ENCODE data around the gene PTGR2. TPM values are rescaled to one million over a fixed set of nuclear protein-coding genes. Genes with fewer than 3 reads are reported as not detected.

The PTGR2 gene
- total RNA-seq, 1 experiment from 2014 or later, result 17.1 TPM

DNA sequence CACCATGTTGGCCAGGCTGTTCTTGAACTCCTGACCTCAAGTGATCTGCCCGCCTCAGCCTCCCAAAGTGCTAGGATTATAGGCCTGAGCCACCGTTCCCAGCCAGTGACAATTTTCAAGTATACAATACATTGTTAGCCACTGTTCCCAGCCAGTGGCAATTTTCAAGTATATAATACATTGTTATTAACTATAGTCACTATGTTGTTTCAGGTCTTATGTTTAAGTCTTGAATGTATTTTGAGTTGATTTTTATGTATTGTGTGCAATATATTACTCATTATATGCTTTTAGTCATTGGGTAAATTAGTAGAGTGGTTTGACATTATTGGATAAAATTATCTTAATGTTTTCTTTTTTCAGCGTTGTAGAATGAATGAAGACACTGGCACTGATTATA, 22.0 kb downstream of the PTGR2 start:
- POLR2A ChIA-PET, result no interaction called here
- Histone ChIP-seq H3K36me3 (ENCODE audit: control insufficient read depth, insufficient read depth, low read length) (no peaks in the 10 kb centered on the region), H3K27ac (ENCODE audit: low read length) (no peak overlapping the region), H3K4me3 (ENCODE audit: low read depth in 2 of 2, low read length in 2 of 2) (no peak overlapping the region), H3K4me1 (ENCODE audit: control insufficient read depth, insufficient read depth, low read length) (no peaks in the 10 kb centered on the region), H3K9me3 (ENCODE audit: control insufficient read depth, insufficient read depth, low read depth, low read length) (no peaks in the 10 kb centered on the region), H3K27me3 (ENCODE audit: control insufficient read depth, insufficient read depth, low read length) (no peaks in the 10 kb centered on the region)
- in situ Hi-C loops (cut with HindIII; ENCODE audit: low pct_unique_long_range_greater_than_20kb, low sequenced_read_pairs), result no loop called here
- TF ChIP-seq SIN3A (IDR thresholded peaks at IDR 0.05; ENCODE audit: borderline replicate concordance, insufficient read depth, low read depth, low read length), result no peak
- TF ChIP-seq, protein P1, sequence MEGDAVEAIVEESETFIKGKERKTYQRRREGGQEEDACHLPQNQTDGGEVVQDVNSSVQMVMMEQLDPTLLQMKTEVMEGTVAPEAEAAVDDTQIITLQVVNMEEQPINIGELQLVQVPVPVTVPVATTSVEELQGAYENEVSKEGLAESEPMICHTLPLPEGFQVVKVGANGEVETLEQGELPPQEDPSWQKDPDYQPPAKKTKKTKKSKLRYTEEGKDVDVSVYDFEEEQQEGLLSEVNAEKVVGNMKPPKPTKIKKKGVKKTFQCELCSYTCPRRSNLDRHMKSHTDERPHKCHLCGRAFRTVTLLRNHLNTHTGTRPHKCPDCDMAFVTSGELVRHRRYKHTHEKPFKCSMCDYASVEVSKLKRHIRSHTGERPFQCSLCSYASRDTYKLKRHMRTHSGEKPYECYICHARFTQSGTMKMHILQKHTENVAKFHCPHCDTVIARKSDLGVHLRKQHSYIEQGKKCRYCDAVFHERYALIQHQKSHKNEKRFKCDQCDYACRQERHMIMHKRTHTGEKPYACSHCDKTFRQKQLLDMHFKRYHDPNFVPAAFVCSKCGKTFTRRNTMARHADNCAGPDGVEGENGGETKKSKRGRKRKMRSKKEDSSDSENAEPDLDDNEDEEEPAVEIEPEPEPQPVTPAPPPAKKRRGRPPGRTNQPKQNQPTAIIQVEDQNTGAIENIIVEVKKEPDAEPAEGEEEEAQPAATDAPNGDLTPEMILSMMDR (IDR thresholded peaks at IDR 0.05), result no peak
- TF ChIP-seq, protein P2, sequence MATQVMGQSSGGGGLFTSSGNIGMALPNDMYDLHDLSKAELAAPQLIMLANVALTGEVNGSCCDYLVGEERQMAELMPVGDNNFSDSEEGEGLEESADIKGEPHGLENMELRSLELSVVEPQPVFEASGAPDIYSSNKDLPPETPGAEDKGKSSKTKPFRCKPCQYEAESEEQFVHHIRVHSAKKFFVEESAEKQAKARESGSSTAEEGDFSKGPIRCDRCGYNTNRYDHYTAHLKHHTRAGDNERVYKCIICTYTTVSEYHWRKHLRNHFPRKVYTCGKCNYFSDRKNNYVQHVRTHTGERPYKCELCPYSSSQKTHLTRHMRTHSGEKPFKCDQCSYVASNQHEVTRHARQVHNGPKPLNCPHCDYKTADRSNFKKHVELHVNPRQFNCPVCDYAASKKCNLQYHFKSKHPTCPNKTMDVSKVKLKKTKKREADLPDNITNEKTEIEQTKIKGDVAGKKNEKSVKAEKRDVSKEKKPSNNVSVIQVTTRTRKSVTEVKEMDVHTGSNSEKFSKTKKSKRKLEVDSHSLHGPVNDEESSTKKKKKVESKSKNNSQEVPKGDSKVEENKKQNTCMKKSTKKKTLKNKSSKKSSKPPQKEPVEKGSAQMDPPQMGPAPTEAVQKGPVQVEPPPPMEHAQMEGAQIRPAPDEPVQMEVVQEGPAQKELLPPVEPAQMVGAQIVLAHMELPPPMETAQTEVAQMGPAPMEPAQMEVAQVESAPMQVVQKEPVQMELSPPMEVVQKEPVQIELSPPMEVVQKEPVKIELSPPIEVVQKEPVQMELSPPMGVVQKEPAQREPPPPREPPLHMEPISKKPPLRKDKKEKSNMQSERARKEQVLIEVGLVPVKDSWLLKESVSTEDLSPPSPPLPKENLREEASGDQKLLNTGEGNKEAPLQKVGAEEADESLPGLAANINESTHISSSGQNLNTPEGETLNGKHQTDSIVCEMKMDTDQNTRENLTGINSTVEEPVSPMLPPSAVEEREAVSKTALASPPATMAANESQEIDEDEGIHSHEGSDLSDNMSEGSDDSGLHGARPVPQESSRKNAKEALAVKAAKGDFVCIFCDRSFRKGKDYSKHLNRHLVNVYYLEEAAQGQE (IDR thresholded peaks at IDR 0.05; ENCODE audit: insufficient read depth in 1 of 2, low read depth in 2 of 2, low read length in 1 of 2), result no peak
- no peak for TF ChIP-seq POLR2AphosphoS5 (IDR thresholded peaks at IDR 0.05; ENCODE audit: low read depth, low read length)
- TF ChIP-seq TCF7L2 (IDR thresholded peaks at IDR 0.05; ENCODE audit: low read depth, low read length), result no peak
- BruUV-seq (replicated peaks), result no TSS peak
- CTCF ChIA-PET, result no interaction called here
- ATAC-seq (no peak), DNase-seq (ENCODE audit: low read depth, low spot score) (no peak)
- intact Hi-C loops (cut with micrococcal nuclease; ENCODE audit: unreplicated experiment), result no loop called here

DNA sequence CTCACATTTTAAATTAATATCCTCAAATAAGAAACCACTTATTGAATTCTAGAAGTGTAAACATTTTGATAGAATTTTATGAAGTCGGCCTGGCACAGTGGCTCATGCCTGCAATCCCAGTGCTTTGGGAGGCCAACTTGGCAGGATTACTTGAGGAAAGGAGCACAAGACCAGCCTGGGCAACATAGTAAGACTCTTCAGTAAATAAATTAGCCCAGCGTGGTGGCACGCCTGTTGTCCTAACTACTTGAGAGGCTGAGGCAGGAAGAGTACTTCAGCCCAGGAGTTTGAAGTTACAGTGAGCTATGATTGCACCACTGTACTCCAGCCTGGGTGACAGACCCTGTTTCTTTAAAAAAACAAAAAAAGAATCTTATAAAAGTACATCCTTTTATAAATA, 26.2 kb downstream of the PTGR2 start:
- Histone ChIP-seq H3K4me1 (ENCODE audit: control insufficient read depth, insufficient read depth, low read length) (no peaks in the 10 kb centered on the region), H3K4me3 (ENCODE audit: low read depth in 2 of 2, low read length in 2 of 2) (no peak overlapping the region), H3K9me3 (ENCODE audit: control insufficient read depth, insufficient read depth, low read depth, low read length) (no peaks in the 10 kb centered on the region), H3K36me3 (ENCODE audit: control insufficient read depth, insufficient read depth, low read length) (no peaks in the 10 kb centered on the region), H3K27ac (ENCODE audit: low read length) (no peak overlapping the region), H3K27me3 (ENCODE audit: control insufficient read depth, insufficient read depth, low read length) (no peaks in the 10 kb centered on the region)
- TF ChIP-seq, protein P2 (IDR thresholded peaks at IDR 0.05; ENCODE audit: insufficient read depth in 1 of 2, low read depth in 2 of 2, low read length in 1 of 2), result no peak
- TF ChIP-seq, protein P1 (IDR thresholded peaks at IDR 0.05), result no peak
- TF ChIP-seq TCF7L2 (IDR thresholded peaks at IDR 0.05; ENCODE audit: low read depth, low read length), result no peak
- TF ChIP-seq SIN3A (IDR thresholded peaks at IDR 0.05; ENCODE audit: borderline replicate concordance, insufficient read depth, low read depth, low read length), result no peak
- no peak for TF ChIP-seq POLR2AphosphoS5 (IDR thresholded peaks at IDR 0.05; ENCODE audit: low read depth, low read length)
- CTCF ChIA-PET, result no interaction called here
- no TSS peak for BruUV-seq (replicated peaks)
- ATAC-seq (no peak), DNase-seq (ENCODE audit: low read depth, low spot score) (no peak)
- POLR2A ChIA-PET, result interaction anchor here (0.5 kb wide), 1 partner anchor 56 kb away, joined by 6 read pairs; no protein-coding TSS in a partner anchor
- intact Hi-C loops (cut with micrococcal nuclease; ENCODE audit: unreplicated experiment) (no loop called here), in situ Hi-C loops (cut with HindIII; ENCODE audit: low pct_unique_long_range_greater_than_20kb, low sequenced_read_pairs) (no loop called here)
